ENCODE data around the gene STIMATE.

- TF ChIP-seq CTCF (conservative IDR thresholded peaks at IDR 0.05; ENCODE audit: low read depth, low read length) (peak; percentile 52), POLR2A (IDR thresholded peaks at IDR 0.05; ENCODE audit: low read depth, low read length) (no peak), RCOR1 (IDR thresholded peaks at IDR 0.05; ENCODE audit: insufficient replicate concordance, low read length) (no peak), RAD21 (IDR thresholded peaks at IDR 0.05; ENCODE audit: low read length) (peak; percentile 39), SMC3 (IDR thresholded peaks at IDR 0.05; ENCODE audit: low read depth, low read length) (peak; percentile 32), CEBPB (IDR thresholded peaks at IDR 0.05; ENCODE audit: low read depth, low read length) (no peak), MAZ (IDR thresholded peaks at IDR 0.05; ENCODE audit: borderline replicate concordance, low read depth, low read length) (no peak), MAFK (IDR thresholded peaks at IDR 0.05; ENCODE audit: low read depth, low read length) (no peak), NFE2L2 (IDR thresholded peaks at IDR 0.05; ENCODE audit: low read depth, low read length) (no peak), CHD1 (IDR thresholded peaks at IDR 0.05; ENCODE audit: low read depth, low read length) (no peak), MXI1 (IDR thresholded peaks at IDR 0.05; ENCODE audit: borderline replicate concordance, low read depth, low read length) (no peak), FOS (IDR thresholded peaks at IDR 0.05; ENCODE audit: low read depth, low read length) (no peak), RFX5 (IDR thresholded peaks at IDR 0.05; ENCODE audit: low read depth, low read length) (no peak)
- TF ChIP-seq, protein P1, sequence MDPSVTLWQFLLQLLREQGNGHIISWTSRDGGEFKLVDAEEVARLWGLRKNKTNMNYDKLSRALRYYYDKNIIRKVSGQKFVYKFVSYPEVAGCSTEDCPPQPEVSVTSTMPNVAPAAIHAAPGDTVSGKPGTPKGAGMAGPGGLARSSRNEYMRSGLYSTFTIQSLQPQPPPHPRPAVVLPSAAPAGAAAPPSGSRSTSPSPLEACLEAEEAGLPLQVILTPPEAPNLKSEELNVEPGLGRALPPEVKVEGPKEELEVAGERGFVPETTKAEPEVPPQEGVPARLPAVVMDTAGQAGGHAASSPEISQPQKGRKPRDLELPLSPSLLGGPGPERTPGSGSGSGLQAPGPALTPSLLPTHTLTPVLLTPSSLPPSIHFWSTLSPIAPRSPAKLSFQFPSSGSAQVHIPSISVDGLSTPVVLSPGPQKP (IDR thresholded peaks at IDR 0.05; ENCODE audit: borderline replicate concordance, low read depth, low read length), result no peak
Measured at GRCh38 chr3:52820736-52821135, 76.6 kb downstream of the STIMATE start.

Measured in IMR-90 (cell line).